Stimulated activated naive CD8-positive, alpha-beta T cell treated with anti-CD3 and anti-CD28 coated beads, Interleukin-15, Interleukin-2, amounts not matched to agents 100 U/mL and 50 U/mL, for 24 hours (primary cell): ENCODE data around the gene ATP6V1E1.

Experiments used
- ATAC-seq: fragments of 150-1000 bp; cut with Tn5 transposase; one replicate; pipeline ENCODE4 v1.10.0; 2021
- DNase-seq: peaks from one replicate; pipeline ENCODE4 v3.0.0; 2021

Gene ATP6V1E1

DNA sequence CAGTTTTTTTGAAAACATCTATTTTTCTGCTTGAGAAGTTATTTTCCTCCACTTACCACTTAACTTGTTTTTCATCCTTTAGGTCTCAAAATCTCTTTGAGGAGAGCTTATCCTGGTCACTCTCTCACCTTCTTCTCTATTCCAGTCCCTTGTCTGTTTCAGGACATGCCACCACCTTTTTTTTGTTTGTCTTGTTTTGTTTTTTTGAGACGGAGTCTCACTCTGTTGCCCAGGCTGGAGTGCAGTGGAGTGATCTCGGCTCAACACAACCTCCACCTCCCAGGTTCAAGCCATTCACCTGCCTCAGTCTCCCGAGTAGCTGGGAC is 5.4 kb upstream of the ATP6V1E1 start:
- DNase-seq, result no peak

DNA sequence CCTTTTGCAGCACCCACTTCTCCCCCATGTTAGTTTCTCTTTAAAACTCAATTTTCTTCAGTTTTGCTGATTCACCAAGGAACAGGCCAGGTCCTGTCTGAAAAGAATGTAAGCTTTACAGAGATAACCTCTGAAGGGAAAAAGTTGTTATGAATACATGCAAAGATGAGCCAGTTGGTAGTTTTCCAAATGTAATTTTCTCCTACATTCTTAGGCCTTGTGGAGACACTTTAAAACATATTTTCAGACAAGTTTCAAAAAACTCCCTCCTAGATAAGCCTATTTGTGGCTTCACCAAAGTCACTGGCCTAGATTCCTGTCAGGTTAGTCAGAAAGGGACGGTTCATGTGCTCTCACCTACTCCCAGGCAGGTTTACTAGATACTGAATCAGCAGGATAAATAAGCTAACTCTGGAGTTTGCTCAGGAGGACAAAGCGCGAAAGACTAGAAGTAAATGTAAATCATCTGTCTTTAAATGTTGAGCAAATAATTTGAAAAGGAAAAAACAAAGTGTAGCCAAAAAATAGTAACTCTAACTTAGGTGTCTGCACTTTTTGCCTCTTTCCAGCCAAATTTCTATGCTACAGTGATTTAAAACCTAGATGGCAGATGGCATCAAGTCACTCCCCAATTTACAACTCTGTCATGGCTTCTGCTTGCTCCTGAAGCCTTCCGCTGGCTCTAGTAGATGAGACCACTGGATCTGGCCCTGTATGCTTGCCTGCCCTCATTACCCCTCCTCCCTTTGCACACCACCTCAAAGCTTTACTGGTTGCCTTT is 4.9 kb upstream of the ATP6V1E1 start:
- ATAC-seq (no peak), DNase-seq (no peak)

More for the DNA sequence above, 5.4 kb upstream of the ATP6V1E1 start:
- no peak for ATAC-seq

DNA sequence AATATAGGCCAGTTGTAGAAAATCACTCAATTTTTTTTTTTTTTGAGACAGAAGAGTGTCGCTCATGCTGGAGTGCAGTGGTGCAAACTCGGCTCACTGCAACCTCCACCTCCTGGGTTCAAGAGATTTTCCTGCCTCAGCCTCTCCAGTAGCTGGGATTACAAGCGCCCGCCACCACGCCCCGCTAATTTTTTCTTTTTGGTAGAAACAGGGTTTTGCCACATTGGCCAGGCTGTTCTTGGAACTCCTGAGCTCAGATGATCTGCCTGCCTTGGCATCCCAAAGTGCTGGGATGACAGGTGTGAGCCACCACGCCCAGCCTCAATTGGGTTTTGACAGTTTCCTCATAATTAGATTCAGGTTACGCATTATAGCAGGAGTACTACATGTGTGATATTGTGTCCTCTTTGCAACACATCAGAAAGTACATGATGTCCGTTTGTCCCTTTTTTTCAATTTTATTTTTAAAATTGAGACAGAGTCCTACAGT is 2.6 kb upstream of the ATP6V1E1 start:
- DNase-seq (no peak), ATAC-seq (no peak)

GRCh38 chr22:17629641-17630040 is 1.1 kb upstream of the ATP6V1E1 start:
- DNase-seq (no peak), ATAC-seq (no peak)

DNA sequence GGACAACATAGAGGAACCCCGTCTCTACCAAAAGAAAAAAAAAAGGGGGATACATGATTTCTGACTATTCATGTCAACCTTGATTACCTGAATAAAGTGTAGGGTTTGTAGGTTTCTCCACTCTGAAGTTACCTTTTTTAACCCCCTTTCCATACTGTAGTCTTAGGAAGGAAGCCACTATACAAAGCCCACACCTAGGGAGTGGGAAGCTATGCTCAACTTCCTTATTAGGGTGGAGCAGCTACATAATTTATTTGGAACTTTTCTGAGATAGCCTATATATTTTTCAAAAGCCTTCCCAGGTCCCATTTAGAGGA is 582 bp upstream of the ATP6V1E1 start:
- DNase-seq, result no peak
- ATAC-seq, result no peak

- DNase-seq (no peak), ATAC-seq (no peak)
Measured at GRCh38 chr22:17627961-17628405, 566 bp downstream of the ATP6V1E1 start.

DNA sequence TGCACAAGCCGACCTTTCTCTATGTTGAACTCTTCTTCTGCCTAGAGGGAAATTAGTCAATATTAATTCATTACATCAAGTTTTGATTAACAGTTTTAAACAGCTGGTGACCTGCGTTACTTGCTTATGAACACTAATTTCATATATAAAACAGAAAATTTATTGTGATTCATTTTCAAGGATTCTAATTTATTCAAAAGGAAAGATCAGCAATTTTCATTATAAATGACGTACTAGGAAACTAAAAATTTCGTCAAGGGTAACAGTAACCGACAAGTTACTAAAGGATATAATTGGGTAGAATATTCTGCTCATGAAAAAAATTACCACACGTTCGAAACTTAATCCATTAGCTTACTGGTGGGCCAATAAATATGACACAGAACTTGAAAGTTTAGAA is 15.3 kb downstream of the ATP6V1E1 start:
- ATAC-seq (no peak), DNase-seq (no peak)

- no peak for DNase-seq
- ATAC-seq, result no peak
Measured at GRCh38 chr22:17612057-17612456, 16.5 kb downstream of the ATP6V1E1 start.

- DNase-seq (no peak), ATAC-seq (no peak)
Measured at GRCh38 chr22:17607891-17608521, 20.5 kb downstream of the ATP6V1E1 start.

GRCh38 chr22:17606496-17606895 is 22.1 kb downstream of the ATP6V1E1 start:
- ATAC-seq, result no peak
- DNase-seq, result no peak

GRCh38 chr22:17603668-17604067 is 24.9 kb downstream of the ATP6V1E1 start:
- ATAC-seq, result no peak
- DNase-seq, result no peak

GRCh38 chr22:17601031-17601430 is 27.5 kb downstream of the ATP6V1E1 start:
- DNase-seq, result no peak
- ATAC-seq, result no peak

DNA sequence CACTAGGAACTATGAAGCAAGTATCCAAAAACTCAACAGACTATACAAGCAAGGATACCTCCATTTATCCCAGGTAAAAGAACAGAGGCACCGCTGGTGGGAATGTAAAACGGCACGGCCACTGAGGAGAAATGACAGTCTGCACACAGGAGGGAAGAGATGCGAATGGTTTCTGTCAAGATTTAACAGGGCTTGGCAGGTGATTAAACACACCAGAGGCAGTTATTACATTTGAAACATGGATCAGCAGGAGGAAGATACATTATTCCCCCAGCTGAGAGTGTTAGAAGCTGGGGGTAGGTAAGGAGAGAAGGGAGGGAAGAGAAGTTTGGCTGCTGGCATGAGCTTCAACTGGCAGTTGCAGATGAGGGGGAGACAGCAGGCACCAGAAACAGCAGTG is 30.2 kb downstream of the ATP6V1E1 start:
- DNase-seq (no peak), ATAC-seq (no peak)

DNA sequence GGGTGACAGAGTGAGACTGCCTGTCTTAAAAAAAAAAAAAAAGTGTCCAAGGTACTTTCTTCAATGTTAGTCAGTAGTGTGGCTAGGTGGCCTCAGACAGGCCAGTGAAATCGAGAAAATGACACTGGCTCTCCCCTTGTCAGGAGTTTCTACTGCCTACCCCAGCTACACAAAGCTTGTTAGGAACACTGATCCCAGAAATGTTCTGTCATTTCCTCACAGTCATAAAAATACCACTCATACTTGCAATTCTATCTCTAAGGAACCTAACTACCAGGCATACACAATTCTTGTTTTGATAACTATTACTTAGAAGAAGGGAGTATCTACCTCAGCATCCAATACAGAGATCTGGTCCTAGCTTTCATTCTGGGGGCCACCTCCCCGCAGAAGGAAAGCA is 31.3 kb downstream of the ATP6V1E1 start:
- DNase-seq (no peak), ATAC-seq (no peak)

DNA sequence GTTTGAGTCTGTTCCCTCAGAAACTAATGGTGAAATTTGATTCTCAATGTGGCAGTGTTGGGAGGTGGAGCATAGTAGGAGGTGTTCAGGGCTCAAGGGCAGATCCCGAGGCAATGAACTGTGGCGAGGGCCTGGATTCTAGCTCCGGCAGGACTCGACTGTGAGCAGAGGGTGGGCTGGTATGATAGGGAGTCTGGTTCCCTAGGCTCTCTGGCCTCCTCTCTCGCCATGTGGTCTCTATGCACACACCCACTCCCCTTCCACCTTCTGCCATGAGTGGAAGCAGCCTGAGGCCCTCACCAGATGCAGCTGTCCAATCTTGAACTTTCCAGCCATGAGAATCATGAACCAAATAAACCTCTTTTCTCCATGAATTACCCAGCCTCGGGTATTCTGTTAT is 32.3 kb downstream of the ATP6V1E1 start:
- ATAC-seq, result no peak
- no peak for DNase-seq

- no peak for ATAC-seq
- DNase-seq, result no peak
Measured at GRCh38 chr22:17592201-17592600, 36.3 kb downstream of the ATP6V1E1 start.

GRCh38 chr22:17590586-17590985 is 38.0 kb downstream of the ATP6V1E1 start:
- ATAC-seq (no peak), DNase-seq (no peak)

DNA sequence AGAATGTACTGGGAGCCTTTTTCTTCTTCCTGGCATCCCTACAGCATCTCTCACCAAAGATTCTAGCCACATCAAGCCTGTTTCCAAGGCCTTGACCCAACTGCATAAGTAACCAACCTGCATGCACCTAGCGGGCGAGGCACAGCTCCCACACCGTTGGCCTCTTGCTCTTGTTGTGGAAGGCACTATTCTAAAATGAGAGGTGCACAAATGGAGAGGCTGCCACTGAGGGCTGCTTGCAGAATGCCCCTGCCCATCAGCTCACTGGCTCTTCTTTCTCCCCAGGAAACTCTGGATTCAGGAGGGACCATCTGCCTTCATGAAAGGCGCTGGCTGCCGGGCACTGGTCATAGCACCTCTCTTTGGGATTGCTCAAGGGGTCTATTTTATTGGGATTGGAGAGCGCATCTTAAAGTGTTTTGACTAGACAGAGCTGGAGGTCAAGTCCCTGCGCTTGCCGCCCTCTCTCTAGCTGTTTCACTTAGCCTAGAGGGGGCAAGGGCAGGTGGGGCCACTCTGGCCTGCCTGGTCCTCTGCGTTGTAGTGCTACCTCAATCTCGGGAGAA is 38.7 kb downstream of the ATP6V1E1 start:
- ATAC-seq, result no peak
- DNase-seq, result no peak

GRCh38 chr22:17588606-17589005 is 39.9 kb downstream of the ATP6V1E1 start:
- no peak for DNase-seq
- ATAC-seq, result no peak

DNA sequence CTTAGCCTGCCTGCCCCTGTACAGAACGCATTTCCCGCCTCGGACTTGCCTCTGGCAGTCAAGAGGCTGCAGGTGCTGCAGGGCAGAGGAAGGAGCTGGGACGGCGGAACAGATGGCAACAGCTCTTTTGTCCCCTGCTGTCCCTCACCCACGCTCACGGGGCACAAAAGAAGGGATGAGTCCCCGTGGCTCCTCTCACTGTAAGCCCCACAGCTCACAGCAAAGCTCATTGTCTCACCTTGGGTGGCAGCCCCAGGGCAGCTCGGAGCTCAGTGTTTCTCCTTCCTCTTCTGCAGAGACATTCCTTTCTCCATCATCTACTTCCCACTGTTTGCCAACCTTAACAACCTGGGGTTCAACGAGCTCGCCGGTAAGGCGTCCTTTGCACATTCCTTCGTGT is 40.9 kb downstream of the ATP6V1E1 start:
- ATAC-seq (no peak), DNase-seq (no peak)

DNA sequence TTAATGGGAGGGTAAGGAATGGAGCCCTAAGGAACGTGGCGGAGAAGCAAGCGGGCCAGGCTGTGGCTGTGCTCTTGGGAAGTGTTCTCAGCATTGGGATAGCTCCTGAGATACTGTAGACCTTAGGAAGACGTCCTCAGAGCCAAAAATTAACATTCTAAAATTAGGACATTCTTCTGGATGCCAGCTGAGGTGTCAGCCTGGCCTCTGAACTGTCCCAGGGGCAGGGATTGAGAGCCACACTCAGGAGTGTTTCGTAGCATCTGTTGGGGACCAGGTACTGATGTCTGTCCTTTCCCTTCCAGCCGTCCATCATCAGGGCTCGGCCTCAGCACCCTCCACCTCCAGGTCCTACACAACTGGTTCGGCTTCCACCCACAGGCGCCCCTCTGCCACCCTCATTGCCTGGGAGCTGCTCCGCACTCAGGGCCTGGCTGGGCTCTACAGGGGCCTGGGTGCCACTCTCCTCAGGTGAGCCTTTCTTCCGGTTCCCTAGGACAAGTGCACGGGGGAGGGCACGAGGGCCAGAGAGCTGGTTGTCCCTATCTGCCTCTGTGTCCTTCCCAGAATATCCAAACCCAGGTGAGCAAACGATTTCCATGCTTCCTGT is 41.6 kb downstream of the ATP6V1E1 start:
- no peak for DNase-seq
- ATAC-seq, result no peak

GRCh38 chr22:17583151-17583550 is 45.4 kb downstream of the ATP6V1E1 start:
- no peak for DNase-seq
- ATAC-seq, result no peak

DNA sequence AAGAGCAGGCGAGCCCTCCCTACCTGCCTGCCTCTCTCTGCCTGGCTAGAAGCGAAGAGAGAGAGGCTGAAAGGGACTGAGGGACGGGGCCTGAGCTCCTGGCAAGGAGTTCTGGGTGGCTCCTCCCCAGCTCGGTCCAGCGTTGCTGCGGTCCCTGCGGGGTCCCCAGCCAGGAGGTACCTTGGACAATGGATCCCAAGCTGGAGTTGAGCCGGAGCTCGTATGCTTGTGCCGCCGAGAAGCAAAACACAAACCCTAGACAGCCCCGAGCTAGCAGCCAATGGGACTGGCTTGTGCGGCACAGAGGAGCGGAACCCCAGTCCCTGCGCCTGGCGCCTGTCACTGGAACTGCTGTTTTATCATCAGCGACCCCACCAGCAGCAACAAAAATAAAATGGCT is 46.9 kb downstream of the ATP6V1E1 start:
- DNase-seq, result no peak
- ATAC-seq, result no peak
